Neural cell (in vitro differentiated cells): Measurements from ENCODE around the gene MPL.

Source experiments
- CTCF ChIP-seq: fragments of 450-650 bp; IDR thresholded peaks from 2 replicates; pipeline ENCODE4 v1.5.1; 2014; ENCODE audit warnings: antibody characterized with exemption, mild to moderate bottlenecking, moderate library complexity; ENCODE audit not compliant: poor library complexity, severe bottlenecking
- EP300 ChIP-seq: fragments of 450-650 bp; conservative IDR thresholded peaks from 2 replicates; pipeline ENCODE4 v1.6.1; 2014; ENCODE audit warnings: antibody characterized with exemption, mild to moderate bottlenecking, moderate library complexity; ENCODE audit not compliant: poor library complexity, severe bottlenecking
- EZH2 ChIP-seq: fragments of 200-600, 300-800 bp; shearing (Covaris generic), sonication (generic); IDR thresholded peaks from 2 replicates; pipeline ENCODE4 v1.6.1; 2014; ENCODE audit warnings: antibody characterized with exemption, low read length, borderline replicate concordance, mild to moderate bottlenecking; ENCODE audit not compliant: insufficient read depth, poor library complexity, severe bottlenecking
- MXI1 ChIP-seq: fragments of 450-650 bp; conservative IDR thresholded peaks from 2 replicates; pipeline ENCODE4 v1.6.1; 2014; ENCODE audit warnings: antibody characterized with exemption, mild to moderate bottlenecking; ENCODE audit not compliant: poor library complexity, severe bottlenecking
- REST ChIP-seq: IDR thresholded peaks from 2 replicates; pipeline ENCODE4 v1.6.1; 2012; ENCODE audit warnings: borderline replicate concordance
- TAF1 ChIP-seq: IDR thresholded peaks from 2 replicates; pipeline ENCODE4 v1.6.1; 2012; ENCODE audit warnings: low read depth

- TF ChIP-seq TAF1 (no peak), REST (no peak), CTCF (no peak), MXI1 (no peak), EP300 (no peak), EZH2 (no peak)
These were observed 12.1 kb downstream of the MPL start for GRCh38 chr1:43349594-43350306.
